Activated T-cell treated with anti-CD3 and anti-CD28 coated beads, Interleukin-2, amount 50 U/mL, for 72 hours (primary cell): ENCODE data around the gene EPHA4. TPM values are rescaled to one million over a fixed set of nuclear protein-coding genes. Genes with fewer than 3 reads are reported as not detected.

ENCODE experiments used
- ATAC-seq, 2 donors: fragments of 150-1000 bp; cut with Tn5 transposase; replicated peaks in 1 of 2; 2 replicates each; pipeline ENCODE4 v1.10.0; 2021; ENCODE audit warnings: moderate library complexity in 2 of 2, mild to moderate bottlenecking in 1 of 2
- DNase-seq, 2 donors: peaks; one replicate each; pipeline ENCODE4 v3.0.0; 2021 to 2022; ENCODE audit warnings: mixed read lengths in 1 of 2
- H3K27ac Mint-ChIP-seq: one replicate; pipeline ENCODE4 v1.8.0; 2022; ENCODE audit warnings: mild to moderate bottlenecking, moderate library complexity, mixed read lengths
- H3K27me3 Mint-ChIP-seq: one replicate; pipeline ENCODE4 v1.8.0; 2022; ENCODE audit warnings: low read depth, mixed read lengths
- H3K36me3 Mint-ChIP-seq, 2 donors: one replicate each; pipeline ENCODE4 v1.8.0; 2022; ENCODE audit warnings: mixed read lengths in 2 of 2, mild to moderate bottlenecking in 1 of 2; ENCODE audit not compliant: insufficient read depth in 2 of 2
- H3K4me1 Mint-ChIP-seq: one replicate; pipeline ENCODE4 v1.8.0; 2022; ENCODE audit warnings: low read depth, mixed read lengths
- H3K4me3 Mint-ChIP-seq, 2 donors: one replicate each; pipeline ENCODE4 v1.8.0; 2022; ENCODE audit warnings: mild to moderate bottlenecking in 2 of 2, mixed read lengths in 2 of 2, moderate library complexity in 2 of 2
- H3K9me3 Mint-ChIP-seq, 2 donors: one replicate each; pipeline ENCODE4 v1.8.0; 2022; ENCODE audit warnings: mixed read lengths in 2 of 2
- total RNA-seq, 2 donors: library from RNA; stranded (reverse); gene quantifications; one replicate each; pipeline ENCODE4 v1.2.3, GENCODE V29; 2022

The EPHA4 gene
- total RNA-seq, 2 donors from 2014 or later = 3.4 to 6.6 TPM

GRCh38 chr2:221551864-221552263, 20.2 kb downstream of the EPHA4 start:
- no peak overlapping the region for H3K27ac Mint-ChIP-seq
- no peaks in the 10 kb centered on the region for H3K9me3 Mint-ChIP-seq
- DNase-seq (no peak), ATAC-seq (no peak)
- no peaks in the 10 kb centered on the region for H3K36me3 Mint-ChIP-seq
- no peaks in the 10 kb centered on the region for H3K27me3 Mint-ChIP-seq
- H3K4me1 Mint-ChIP-seq = peaks cover 18% of the 10 kb centered on the region
- H3K4me3 Mint-ChIP-seq = no peak overlapping the region

- no peaks in the 10 kb centered on the region for H3K9me3 Mint-ChIP-seq
- no peak overlapping the region for H3K27ac Mint-ChIP-seq
- DNase-seq (no peak), ATAC-seq (peak in 1 of 2 donors; percentile 64)
- H3K4me3 Mint-ChIP-seq = peak overlapping the region in 1 of 2 donors; percentile 42
- H3K4me1 Mint-ChIP-seq = peaks cover 14% of the 10 kb centered on the region
- H3K36me3 Mint-ChIP-seq = no peaks in the 10 kb centered on the region
- H3K27me3 Mint-ChIP-seq = no peaks in the 10 kb centered on the region
Observed at GRCh38 chr2:221549143-221549542, 23.0 kb downstream of the EPHA4 start.

- Mint-ChIP-seq H3K27me3 (no peaks in the 10 kb centered on the region), H3K36me3 (no peaks in the 10 kb centered on the region), H3K27ac (peak overlapping the region; percentile 38), H3K9me3 (no peaks in the 10 kb centered on the region), H3K4me1 (peaks cover 14% of the 10 kb centered on the region), H3K4me3 (no peak overlapping the region)
- no peak for DNase-seq
- ATAC-seq = peak; percentile 57 to 61
Observed at GRCh38 chr2:221546505-221547225, 25.4 kb downstream of the EPHA4 start.

DNA sequence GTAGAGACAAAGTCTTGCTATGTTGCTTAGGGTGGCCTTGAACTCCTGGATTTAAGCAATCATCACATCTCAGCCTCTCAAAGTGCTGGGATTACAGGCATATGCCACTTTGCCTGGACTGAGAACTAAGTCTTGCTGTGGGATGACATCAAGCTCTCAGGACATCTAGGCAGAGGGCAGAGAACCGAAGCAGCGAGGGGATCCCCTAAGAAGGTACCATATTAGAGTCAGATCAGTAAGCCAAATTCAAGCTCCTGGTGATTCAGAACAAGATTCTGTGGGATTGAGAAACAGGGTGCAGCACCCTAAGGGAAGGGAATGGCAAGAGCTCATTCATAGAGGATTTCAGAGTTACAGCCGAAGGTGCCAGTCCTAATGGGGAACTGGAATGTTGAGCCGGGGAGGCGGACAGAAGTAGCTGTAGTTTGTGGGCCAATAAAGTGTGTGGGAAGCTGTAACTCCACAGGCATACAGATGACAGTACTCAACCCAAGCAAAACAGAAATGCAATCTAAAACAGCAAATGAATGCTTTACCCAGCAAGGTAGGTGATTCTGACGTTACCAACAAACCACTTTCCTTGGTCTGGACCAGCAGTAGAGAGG, 30.9 kb downstream of the EPHA4 start:
- Mint-ChIP-seq H3K4me1 (no peaks in the 10 kb centered on the region), H3K36me3 (no peaks in the 10 kb centered on the region), H3K9me3 (no peaks in the 10 kb centered on the region), H3K27me3 (no peaks in the 10 kb centered on the region), H3K27ac (no peak overlapping the region), H3K4me3 (no peak overlapping the region)
- DNase-seq (no peak), ATAC-seq (peak in 1 of 2 donors; percentile 65)

- DNase-seq = no peak
- Mint-ChIP-seq H3K27ac (no peak overlapping the region), H3K4me3 (no peak overlapping the region), H3K27me3 (no peaks in the 10 kb centered on the region), H3K4me1 (no peaks in the 10 kb centered on the region), H3K36me3 (no peaks in the 10 kb centered on the region), H3K9me3 (no peaks in the 10 kb centered on the region)
- ATAC-seq = no peak
Observed at GRCh38 chr2:221539246-221539645, 32.9 kb downstream of the EPHA4 start.

GRCh38 chr2:221535824-221536223, 36.3 kb downstream of the EPHA4 start:
- Mint-ChIP-seq H3K27ac (no peak overlapping the region), H3K4me1 (peaks cover 9% of the 10 kb centered on the region), H3K4me3 (no peak overlapping the region), H3K9me3 (no peaks in the 10 kb centered on the region), H3K36me3 (no peaks in the 10 kb centered on the region), H3K27me3 (no peaks in the 10 kb centered on the region)
- ATAC-seq = no peak
- no peak for DNase-seq

DNA sequence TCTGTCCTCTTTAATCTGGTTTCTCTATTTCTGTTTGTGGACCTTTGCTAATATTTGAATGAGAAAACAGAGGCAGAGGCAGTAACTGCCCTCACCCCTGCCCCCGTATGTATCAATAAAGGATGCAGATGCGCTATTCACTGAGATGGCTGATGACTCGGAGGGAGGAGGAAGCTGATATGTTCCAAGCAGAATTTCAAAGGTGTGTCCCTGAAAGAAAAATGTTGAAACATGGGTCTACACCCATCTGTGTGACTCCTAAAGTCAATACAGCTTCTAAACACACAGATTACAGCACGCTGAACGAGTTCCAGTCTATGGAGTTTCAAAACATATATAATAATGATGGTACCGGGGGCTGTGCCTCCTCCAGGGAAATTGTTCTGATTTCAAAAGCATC, 38.8 kb downstream of the EPHA4 start:
- Mint-ChIP-seq H3K36me3 (peaks cover 0 to 3% of the 10 kb centered on the region in 2 donors), H3K27ac (no peak overlapping the region), H3K4me3 (no peak overlapping the region), H3K9me3 (no peaks in the 10 kb centered on the region), H3K27me3 (no peaks in the 10 kb centered on the region), H3K4me1 (peaks cover 23% of the 10 kb centered on the region)
- no peak for DNase-seq
- no peak for ATAC-seq

DNA sequence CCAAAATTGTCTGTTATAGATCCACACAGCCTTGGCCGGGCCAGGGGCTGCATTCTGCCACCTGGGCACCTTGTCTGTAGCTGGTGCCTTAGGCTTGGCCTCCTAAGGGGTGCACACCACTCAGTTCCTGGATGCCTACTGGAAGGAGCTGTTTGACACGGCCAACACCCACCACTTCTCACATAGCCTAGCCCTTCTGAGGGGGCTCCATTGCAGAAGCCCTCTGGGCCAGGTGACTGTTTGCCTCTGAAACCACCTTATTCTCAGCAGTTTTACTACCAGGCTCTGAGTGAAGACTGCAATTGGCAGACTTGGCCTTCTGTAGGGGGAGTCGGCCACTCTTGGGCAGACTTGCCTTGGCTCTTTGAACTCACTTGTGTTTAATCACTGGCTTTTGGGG, 39.5 kb downstream of the EPHA4 start:
- no peak overlapping the region for H3K27ac Mint-ChIP-seq
- no peaks in the 10 kb centered on the region for H3K27me3 Mint-ChIP-seq
- no peak for ATAC-seq
- DNase-seq = no peak
- no peak overlapping the region for H3K4me3 Mint-ChIP-seq
- peaks cover 29% of the 10 kb centered on the region for H3K4me1 Mint-ChIP-seq
- no peaks in the 10 kb centered on the region for H3K9me3 Mint-ChIP-seq
- H3K36me3 Mint-ChIP-seq = peaks cover 0 to 3% of the 10 kb centered on the region in 2 donors

- DNase-seq = no peak
- Mint-ChIP-seq H3K4me3 (peak overlapping the region; percentile 64 to 93), H3K27ac (no peak overlapping the region), H3K36me3 (peaks cover 0 to 3% of the 10 kb centered on the region in 2 donors), H3K27me3 (no peaks in the 10 kb centered on the region), H3K9me3 (no peaks in the 10 kb centered on the region), H3K4me1 (peaks cover 37% of the 10 kb centered on the region)
- ATAC-seq = no peak
Observed at GRCh38 chr2:221530653-221531037, 41.5 kb downstream of the EPHA4 start.

- H3K4me3 Mint-ChIP-seq = peak overlapping the region; percentile 64 to 93
Observed at GRCh38 chr2:221529943-221530652, 42.0 kb downstream of the EPHA4 start.

GRCh38 chr2:221529177-221529942, 42.7 kb downstream of the EPHA4 start:
- Mint-ChIP-seq H3K27ac (peak overlapping the region; percentile 58), H3K9me3 (no peaks in the 10 kb centered on the region), H3K27me3 (no peaks in the 10 kb centered on the region), H3K36me3 (peaks cover 0 to 3% of the 10 kb centered on the region in 2 donors), H3K4me3 (peak overlapping the region; percentile 64 to 93), H3K4me1 (peaks cover 37% of the 10 kb centered on the region)
- DNase-seq (no peak), ATAC-seq (peak in 1 of 2 donors; percentile 59)

More at GRCh38 chr2:221529943-221530652, 42.0 kb downstream of the EPHA4 start:
- Mint-ChIP-seq H3K27ac (peak overlapping the region; percentile 69), H3K36me3 (peaks cover 0 to 3% of the 10 kb centered on the region in 2 donors), H3K27me3 (no peaks in the 10 kb centered on the region), H3K9me3 (no peaks in the 10 kb centered on the region), H3K4me1 (peaks cover 37% of the 10 kb centered on the region)
- ATAC-seq (peak; percentile 71 to 76), DNase-seq (no peak)

DNA sequence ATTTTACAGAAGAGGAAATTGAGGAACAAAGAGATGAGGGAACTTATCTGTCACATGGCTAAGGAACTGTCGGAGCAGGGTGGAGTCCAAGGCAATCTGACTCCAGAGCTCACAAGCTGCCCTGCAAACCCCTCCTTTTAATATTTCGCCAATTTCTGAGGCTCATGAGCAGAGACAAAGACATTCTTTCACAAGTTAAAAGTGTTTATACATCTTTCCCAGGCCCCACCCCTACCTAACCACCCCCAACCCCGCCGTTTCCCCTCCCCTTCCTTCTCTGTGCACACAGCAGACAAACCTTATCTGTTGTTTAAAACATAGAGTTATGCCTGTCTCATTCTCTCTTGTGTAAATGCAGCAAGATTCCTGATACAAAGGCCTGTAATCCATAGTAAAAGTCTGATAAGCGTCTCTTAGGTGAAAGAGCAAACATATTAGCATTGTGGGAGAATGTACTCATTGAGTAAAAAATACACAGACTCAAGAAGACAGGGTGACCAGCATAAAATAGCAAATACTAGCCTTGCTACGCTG, 44.3 kb downstream of the EPHA4 start:
- Mint-ChIP-seq H3K9me3 (no peaks in the 10 kb centered on the region), H3K4me1 (peaks cover 33% of the 10 kb centered on the region), H3K27me3 (no peaks in the 10 kb centered on the region), H3K4me3 (peak overlapping the region; percentile 45 to 86), H3K36me3 (peaks cover 0 to 3% of the 10 kb centered on the region in 2 donors), H3K27ac (peak overlapping the region; percentile 89)
- DNase-seq (no peak), ATAC-seq (peak in 1 of 2 donors; percentile 40)
